ENCODE results near the gene VPS54.
"Not testable (repeated sequence)": the region's sequence is repeated elsewhere in the genome, so short reads cannot be mapped to it uniquely, and the experiment has no call there.

Gene VPS54

GRCh38 chr2:64021578-64021977 is 2.4 kb upstream of the VPS54 start:
- no peak for DNase-seq (ENCODE audit: low read depth)

- DNase-seq (ENCODE audit: low read depth) = no peak
These were observed 824 bp upstream of the VPS54 start for GRCh38 chr2:64019975-64020528.

GRCh38 chr2:64018701-64019082 is 536 bp downstream of the VPS54 start:
- DNase-seq (ENCODE audit: low read depth) = peak; percentile 22

DNA sequence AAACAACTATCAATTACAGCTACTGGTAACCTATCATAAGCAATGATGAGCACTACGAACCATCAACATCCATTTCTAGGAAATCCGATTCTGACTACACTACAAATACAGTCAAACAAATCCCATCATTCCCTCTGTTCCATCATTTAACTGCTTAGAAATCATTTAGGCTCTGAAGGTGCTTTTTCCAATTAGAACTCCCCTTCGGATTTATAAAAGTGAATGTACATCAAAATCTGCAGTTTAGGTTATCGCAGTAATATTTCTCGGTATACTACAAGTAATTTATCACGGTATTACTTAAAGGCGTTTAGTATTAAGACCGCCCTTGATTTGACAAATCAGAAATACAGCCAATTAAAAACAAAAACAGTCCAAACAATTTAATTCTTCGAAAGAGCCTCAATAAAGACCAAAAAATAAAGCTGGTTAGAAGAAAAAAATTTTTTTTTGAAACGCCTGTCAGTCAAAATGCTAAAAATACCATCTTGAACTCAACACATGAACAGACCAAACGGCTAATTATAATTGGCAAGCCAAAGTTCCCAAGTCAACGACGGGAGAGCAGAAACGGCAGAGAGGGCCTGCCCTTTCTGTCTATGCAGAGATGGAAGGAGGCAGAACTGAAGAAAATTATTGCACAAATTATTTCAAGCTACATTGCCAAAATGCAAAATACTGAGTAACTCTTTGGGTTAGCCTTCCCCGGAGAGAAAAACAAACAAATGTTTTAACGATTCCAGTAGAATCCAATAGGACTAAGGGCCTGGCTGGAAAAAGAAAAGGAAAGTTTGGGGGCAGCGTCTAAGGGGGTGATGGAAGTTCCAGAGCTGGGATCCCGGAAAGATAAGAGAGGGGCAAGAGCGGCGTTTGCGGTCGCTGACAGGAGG is 1.2 kb downstream of the VPS54 start:
- no peak for DNase-seq (ENCODE audit: low read depth)

GRCh38 chr2:64015898-64016297 is 3.3 kb downstream of the VPS54 start:
- no peak for DNase-seq (ENCODE audit: low read depth)

- no peak for DNase-seq (ENCODE audit: low read depth)
These were observed 3.8 kb downstream of the VPS54 start for GRCh38 chr2:64015391-64015790.

GRCh38 chr2:64014628-64015027 is 4.6 kb downstream of the VPS54 start:
- DNase-seq (ENCODE audit: low read depth) = no peak

DNA sequence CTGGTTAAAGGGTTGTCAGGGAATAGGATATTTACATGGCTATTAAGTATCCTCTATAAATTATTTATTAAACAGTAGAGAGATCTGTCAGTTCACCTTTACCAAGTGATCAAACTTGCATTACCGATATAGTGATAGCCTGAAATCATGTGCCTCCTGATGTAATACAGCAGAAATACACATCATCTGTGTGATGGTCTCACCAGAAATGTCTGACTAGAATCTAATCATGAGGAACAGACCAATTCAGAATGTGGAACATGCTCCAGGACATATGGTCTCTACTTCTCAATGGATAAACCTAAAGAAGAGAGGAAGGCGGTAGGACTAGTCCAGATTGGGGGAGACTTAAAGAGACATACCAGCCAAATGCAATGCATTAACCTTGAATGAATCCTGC is 6.2 kb downstream of the VPS54 start:
- no peak for DNase-seq (ENCODE audit: low read depth)

GRCh38 chr2:64012115-64012514 is 7.1 kb downstream of the VPS54 start:
- DNase-seq (ENCODE audit: low read depth) = no peak

DNA sequence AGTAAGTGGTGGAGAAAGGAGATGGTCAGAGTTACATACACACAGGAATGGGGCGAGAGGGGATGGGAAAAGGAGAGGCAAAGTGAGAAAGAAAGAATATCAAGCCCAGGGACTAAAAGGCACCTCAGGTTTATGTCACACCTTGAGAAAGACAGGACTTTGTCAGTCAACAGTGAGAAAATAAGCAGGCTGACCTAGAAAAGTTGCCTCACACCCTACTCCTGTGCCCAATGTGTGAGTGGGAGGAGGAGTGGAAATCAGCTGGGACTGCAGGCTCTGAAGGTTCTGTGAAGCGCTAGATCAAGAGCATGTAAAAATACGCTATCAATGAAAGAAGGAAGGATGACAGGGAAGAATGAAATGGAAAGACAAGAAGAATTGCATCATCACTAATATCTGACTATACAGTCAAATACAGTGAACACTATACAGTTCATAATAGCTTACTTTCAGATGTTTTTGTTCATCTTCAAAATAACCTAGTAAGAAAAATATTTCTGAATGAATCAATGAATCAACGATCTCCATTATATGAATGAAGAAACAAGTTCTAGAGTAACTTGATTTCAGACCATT is 10.7 kb downstream of the VPS54 start:
- DNase-seq (ENCODE audit: low read depth) = no peak

DNA sequence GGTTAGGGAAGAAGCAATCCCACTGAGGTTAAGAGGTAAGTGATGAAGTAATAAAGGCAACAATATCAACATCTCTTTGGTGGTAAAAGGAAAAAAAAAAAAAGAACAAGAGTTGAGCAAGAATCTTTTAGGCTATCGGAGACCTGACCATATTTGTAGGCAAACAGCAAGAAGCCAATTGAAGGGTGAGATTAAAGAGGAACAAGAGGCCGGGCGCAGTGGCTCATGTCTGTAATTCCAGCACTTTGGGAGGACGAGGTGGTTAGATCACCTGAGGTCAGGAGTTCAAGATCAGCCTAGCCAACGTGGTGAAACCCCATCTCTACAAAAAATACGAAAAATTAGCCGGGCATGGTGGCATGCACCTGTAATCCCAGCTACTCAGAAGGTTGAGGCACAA is 11.3 kb downstream of the VPS54 start:
- DNase-seq (ENCODE audit: low read depth) = no peak

DNA sequence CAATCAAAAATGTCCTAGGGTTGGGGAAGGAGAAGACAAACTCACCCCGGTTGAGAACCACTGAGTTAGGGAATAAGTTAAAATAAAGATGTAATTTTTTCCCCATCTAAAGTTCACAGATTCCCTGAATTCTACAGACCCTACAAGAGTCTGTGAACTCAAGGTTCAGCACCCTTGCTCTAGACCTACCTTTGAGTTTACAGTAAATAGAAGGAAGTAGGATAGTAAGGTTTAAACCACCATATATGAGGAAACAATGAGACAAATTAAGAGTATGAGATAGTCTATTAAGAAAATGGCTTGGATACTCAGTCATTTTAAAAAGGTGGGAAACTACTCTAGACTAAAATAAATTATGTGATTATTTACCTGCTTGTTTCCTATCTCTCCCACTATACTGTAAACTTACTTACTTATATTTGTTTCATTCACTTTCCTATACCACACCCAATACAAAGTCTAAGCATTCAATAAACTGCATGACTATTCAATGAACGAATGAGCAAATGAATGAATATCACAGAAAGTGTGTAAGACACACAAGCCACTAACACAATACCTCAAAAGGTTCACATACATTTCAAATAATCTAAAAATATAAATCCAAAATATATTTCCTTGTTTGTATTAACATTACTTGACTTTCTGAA is 13.4 kb downstream of the VPS54 start:
- no peak for DNase-seq (ENCODE audit: low read depth)

- no peak for DNase-seq (ENCODE audit: low read depth)
These were observed 16.0 kb downstream of the VPS54 start for GRCh38 chr2:64003239-64003638.

DNA sequence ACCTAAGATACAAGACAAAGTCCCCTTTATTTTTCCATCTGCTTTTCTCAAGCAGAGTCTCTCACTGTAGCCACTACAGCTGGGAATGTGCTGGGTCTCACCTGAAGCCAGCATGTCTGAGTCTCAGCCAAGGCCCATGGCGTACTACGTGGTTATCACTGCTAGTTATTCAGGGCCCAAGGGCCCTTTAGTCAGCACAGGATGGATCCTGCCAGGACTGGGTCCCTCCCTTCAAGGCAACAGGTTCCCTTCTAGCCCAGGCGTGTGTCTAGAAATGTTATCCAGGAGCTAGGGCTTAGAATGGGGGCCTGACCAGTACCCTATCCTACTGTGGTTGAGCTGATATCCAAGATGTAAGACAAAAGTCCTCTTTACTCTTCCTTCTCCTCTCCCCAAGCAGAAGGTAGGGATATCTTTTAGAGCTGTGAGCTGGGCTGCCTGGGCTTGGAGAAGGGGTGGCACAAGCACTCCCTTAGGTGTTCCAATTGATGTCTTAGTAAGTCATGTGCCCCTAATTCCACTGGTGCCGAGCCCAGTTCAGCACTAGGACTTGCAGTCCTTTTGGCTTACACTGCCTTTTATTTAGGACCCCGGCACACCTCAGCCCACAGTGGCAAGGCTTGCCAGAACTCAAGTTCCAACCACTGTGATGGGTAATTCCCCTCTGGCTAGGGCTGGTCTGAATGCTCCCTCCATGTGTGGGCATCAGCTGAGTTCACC is 17.7 kb downstream of the VPS54 start:
- no peak for DNase-seq (ENCODE audit: low read depth)

DNA sequence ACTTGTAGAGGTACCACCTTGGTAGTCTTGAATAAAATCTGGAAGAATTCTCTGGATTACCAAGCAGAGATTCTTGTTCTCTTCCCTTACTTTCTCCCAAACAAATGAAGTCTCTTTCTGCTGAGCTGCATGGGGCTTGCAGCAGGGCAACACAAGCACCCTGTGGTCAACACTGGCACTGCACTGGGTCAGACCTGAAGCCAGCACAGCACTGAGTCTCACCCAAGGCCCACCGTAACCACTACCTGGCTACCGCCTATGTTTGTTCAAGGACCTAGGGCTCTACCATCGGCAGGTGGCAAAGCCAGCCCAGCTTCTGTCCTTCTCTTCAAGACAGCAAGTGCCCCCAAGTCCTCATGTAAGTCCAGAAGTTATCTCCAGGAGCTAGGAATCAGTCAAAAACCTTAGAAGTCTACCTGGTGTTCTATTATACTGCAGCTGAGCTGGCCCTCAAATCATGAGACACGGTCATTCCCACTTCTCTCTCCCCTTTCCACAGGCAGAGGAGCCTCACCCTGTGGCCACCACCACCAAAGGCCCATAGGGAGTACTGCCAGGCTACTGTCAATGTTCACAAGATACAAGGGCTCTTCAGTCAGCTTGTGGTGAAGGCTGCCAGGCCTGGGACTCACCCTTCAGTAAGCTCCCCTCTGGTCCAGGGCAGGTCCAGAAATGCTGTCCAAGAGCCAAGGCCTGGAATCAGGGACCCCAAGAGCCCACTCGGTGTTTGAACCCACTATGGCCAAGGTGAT is 18.4 kb downstream of the VPS54 start:
- no peak for DNase-seq (ENCODE audit: low read depth)

DNA sequence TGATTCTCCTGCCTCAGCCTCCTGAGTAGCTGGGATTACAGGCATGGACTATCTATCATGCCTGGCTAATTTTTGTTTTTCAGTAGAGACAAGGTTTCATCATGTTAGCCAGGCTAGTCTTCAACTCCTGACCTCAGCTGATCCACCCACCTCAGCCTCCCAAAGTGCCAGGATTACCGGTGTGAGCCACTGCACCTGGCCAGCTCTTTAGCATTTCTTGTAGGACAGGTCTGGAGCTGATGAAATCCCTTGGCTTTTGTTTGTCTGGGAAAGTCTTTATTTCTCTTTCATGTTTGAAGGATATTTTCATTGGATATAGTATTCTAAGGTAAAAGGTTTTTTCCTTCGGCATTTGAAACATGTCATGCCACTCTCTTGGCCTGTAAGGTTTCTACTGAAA is 20.2 kb downstream of the VPS54 start:
- no peak for DNase-seq (ENCODE audit: low read depth)

DNA sequence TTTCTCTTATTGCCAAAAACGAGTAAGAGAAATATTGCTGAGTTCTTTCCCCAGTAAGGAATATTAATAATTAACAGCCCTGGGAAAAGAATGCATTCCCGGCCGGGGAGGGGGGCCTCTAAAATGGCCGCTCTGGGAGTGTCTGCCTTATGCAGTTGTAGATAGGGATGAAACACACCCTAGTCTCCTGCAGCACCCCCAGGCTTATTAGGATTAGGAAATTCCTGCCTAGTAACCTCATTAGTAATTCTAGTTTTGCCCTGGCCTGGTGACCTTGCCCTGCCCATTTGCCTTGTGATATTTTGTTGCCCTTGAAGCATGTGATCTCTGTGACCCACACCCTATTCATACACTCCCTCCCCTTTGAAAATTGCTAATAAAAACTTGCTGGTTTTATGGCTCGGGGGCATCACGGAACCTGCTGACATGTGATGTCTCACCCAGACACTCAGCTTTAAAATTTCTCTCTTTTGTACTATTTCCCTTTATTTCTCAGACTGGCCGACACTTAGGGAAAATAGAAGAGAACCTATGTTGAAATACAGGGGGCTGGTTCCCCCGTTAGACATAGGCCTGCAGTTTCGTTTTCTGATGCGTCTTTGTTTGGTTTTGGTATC is 22.5 kb downstream of the VPS54 start:
- DNase-seq (ENCODE audit: low read depth) = not testable (repeated sequence)

GRCh38 chr2:63994329-63995070 is 24.7 kb downstream of the VPS54 start:
- not testable (repeated sequence) for DNase-seq (ENCODE audit: low read depth)

DNA sequence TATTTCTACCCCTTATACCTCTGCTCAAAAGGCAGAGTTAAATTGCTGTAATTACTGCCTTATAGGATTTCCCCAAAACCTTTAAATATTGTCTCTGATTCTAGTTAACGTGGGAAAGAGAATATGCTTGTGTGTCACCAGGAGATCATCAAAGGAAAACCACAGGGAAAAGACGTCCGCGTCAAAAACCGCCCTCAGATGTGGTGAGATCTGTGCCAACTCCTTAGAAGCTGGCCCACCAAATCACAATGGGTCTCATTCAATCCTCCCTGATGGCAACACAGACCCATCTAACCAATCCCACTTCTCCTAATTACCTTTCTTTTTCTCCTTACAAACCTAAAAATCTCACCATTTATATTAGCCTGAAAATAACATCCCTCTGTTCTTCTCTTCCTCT is 25.4 kb downstream of the VPS54 start:
- no peak for DNase-seq (ENCODE audit: low read depth)

GRCh38 chr2:63993130-63993584 is 26.1 kb downstream of the VPS54 start:
- not testable (repeated sequence) for DNase-seq (ENCODE audit: low read depth)

All from GM04504 (cell line).